Mesothelial cell of epicardium (in vitro differentiated cells): Measurements from ENCODE around the gene CBY2. TPM values are rescaled to one million over a fixed set of nuclear protein-coding genes. Genes with fewer than 3 reads are reported as not detected.

Experiments
- DNase-seq, 2 experiments: peaks; one replicate each; pipeline ENCODE4 v3.0.0; 2021; ENCODE audit warnings: low spot score in 2 of 2; ENCODE audit not compliant: unreplicated experiment in 2 of 2
- H3K27ac Mint-ChIP-seq: 2 replicates; pipeline ENCODE4 v1.8.0; 2021; ENCODE audit warnings: mixed read lengths
- H3K27me3 Mint-ChIP-seq: 2 replicates; pipeline ENCODE4 v1.8.0; 2021; ENCODE audit warnings: low read depth, mixed read lengths
- H3K36me3 Mint-ChIP-seq: 2 replicates; pipeline ENCODE4 v1.8.0; 2021; ENCODE audit warnings: mixed read lengths
- H3K4me1 Mint-ChIP-seq: 2 replicates; pipeline ENCODE4 v1.8.0; 2021; ENCODE audit warnings: mixed read lengths
- H3K4me3 Mint-ChIP-seq: 2 replicates; pipeline ENCODE4 v1.8.0; 2021; ENCODE audit warnings: mild to moderate bottlenecking, moderate library complexity, mixed read lengths
- H3K9me3 Mint-ChIP-seq: 2 replicates; pipeline ENCODE4 v1.8.0; 2021; ENCODE audit warnings: mixed read lengths
- total RNA-seq: library from RNA; stranded (reverse); gene quantifications from 3 replicates; pipeline ENCODE4 v1.2.1, GENCODE V29; 2021
- TF ChIP-seq, protein P1 (sequence below): fragments of 200-600 bp; sonication (generic); IDR thresholded peaks from one replicate; pipeline ENCODE4 v1.5.0; 2021; ENCODE audit warnings: antibody characterized with exemption; ENCODE audit not compliant: unreplicated experiment

CBY2 gene
- total RNA-seq, 1 donor from 2014 or later = not detected

DNA sequence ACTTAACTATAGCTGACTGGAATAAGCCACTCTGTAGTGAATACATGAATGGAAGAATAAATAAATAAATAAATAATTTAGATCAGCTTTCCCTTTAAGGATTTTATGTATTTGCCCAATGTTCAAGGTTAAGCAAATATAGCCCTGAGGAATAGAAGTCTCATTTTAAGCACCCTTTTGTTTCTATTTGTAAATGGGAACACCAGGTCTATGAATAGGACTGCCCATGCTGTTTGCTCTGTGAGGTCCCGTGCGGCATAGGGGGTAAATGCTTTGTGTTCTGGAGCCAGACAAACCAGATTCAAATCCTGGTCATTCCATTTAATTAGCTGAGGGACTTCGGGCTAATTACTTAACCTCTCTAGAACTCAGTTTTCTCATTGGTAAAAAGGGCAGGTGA lies 29.3 kb downstream of the CBY2 start:
- Mint-ChIP-seq H3K4me1 (no peaks in the 10 kb centered on the region), H3K27ac (no peak overlapping the region), H3K36me3 (no peaks in the 10 kb centered on the region), H3K4me3 (no peak overlapping the region), H3K27me3 (peaks cover 54% of the 10 kb centered on the region), H3K9me3 (no peaks in the 10 kb centered on the region)
- no peak for DNase-seq
- TF ChIP-seq, protein P1, sequence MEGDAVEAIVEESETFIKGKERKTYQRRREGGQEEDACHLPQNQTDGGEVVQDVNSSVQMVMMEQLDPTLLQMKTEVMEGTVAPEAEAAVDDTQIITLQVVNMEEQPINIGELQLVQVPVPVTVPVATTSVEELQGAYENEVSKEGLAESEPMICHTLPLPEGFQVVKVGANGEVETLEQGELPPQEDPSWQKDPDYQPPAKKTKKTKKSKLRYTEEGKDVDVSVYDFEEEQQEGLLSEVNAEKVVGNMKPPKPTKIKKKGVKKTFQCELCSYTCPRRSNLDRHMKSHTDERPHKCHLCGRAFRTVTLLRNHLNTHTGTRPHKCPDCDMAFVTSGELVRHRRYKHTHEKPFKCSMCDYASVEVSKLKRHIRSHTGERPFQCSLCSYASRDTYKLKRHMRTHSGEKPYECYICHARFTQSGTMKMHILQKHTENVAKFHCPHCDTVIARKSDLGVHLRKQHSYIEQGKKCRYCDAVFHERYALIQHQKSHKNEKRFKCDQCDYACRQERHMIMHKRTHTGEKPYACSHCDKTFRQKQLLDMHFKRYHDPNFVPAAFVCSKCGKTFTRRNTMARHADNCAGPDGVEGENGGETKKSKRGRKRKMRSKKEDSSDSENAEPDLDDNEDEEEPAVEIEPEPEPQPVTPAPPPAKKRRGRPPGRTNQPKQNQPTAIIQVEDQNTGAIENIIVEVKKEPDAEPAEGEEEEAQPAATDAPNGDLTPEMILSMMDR = no peak

DNA sequence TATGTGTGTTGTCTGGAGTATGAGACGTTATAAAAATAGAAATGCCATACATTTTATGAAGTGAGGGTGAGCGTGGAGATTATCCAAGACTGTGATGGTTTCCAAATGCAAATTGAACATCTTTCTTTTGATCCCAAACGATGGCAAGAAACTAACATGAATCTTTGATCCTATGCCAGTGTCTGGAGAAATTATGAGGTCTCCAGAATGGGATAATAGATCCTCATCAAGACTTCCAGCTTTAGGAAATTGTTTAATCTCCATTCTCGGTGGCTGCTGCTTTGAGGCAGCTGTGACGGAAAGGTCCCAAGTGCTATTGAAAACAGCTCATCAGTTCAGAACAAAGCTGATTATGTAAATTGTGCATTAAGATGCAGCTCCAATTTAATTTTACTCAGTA lies 30.8 kb downstream of the CBY2 start:
- Mint-ChIP-seq H3K9me3 (no peaks in the 10 kb centered on the region), H3K27me3 (peaks cover 57% of the 10 kb centered on the region), H3K4me3 (no peak overlapping the region), H3K27ac (no peak overlapping the region), H3K4me1 (no peaks in the 10 kb centered on the region), H3K36me3 (no peaks in the 10 kb centered on the region)
- TF ChIP-seq, protein P1 = no peak
- no peak for DNase-seq

DNA sequence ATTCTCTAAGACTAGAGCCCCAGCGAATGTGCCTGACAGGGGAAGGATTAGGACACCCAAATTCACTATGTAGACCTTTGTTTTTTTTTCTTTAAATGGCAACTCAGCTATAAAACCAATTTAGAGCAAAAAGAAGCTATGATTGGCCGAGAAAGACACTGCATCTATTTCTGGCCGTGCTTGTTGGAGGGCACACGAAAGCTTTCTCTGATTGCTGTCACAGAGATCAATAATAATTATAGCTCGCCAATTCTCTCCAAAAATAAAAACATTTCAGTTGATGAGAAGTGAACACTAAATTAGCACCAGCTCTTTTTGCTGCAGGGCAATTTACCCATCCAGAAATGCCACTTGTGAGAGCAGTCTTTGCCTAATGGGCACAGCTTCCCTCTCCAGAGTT lies 31.2 kb downstream of the CBY2 start:
- no peaks in the 10 kb centered on the region for H3K36me3 Mint-ChIP-seq
- DNase-seq = no peak
- no peak overlapping the region for H3K27ac Mint-ChIP-seq
- H3K4me1 Mint-ChIP-seq = no peaks in the 10 kb centered on the region
- TF ChIP-seq, protein P1 = no peak
- H3K4me3 Mint-ChIP-seq = no peak overlapping the region
- H3K9me3 Mint-ChIP-seq = no peaks in the 10 kb centered on the region
- peaks cover 60% of the 10 kb centered on the region for H3K27me3 Mint-ChIP-seq

DNA sequence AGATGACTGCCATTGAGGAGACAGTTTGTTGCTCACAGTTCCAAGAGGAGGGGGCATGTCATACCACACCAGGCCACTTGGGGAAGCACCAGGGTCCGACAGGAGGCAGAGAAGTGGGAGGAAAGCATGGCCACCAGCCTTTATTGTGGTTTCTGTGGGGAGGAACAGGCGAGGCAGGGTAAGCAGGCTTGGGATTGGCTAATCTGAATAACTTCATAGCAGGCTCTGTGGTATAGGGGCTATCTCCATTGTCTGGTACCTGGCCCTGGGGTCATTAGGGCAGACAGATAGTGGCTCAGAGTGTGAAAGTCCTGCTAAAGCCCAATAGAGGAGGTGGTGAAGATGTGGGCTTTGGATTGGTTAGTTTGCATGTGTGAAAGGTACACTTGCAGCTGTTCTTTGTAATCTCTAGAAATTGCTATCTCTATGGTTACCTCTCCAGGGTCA lies 35.5 kb downstream of the CBY2 start:
- no peak for DNase-seq
- Mint-ChIP-seq H3K4me1 (no peaks in the 10 kb centered on the region), H3K9me3 (no peaks in the 10 kb centered on the region), H3K27me3 (peaks cover 62% of the 10 kb centered on the region), H3K36me3 (no peaks in the 10 kb centered on the region), H3K4me3 (no peak overlapping the region), H3K27ac (no peak overlapping the region)
- TF ChIP-seq, protein P1 = peak; percentile 48

DNA sequence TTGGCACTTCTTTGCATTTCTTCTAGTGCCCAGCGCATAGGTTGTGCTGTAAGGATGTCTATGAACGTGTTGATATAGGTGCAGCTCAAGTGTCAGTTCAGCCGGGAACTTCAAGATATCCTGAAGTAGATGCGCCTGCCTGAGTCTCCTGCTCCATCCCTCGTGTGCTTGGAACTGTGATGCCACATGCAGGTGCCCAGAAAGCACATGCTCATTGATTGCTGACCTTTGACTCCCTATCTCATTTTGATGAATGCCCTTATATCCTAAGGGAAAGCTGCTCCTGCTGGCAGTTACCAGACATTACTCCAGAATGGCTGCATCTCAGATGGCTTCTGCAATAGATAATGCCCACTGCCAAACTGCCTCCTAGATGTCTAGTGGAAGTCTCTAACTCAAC lies 40.9 kb downstream of the CBY2 start:
- no peaks in the 10 kb centered on the region for H3K4me1 Mint-ChIP-seq
- H3K4me3 Mint-ChIP-seq = no peak overlapping the region
- peaks cover 81% of the 10 kb centered on the region for H3K27me3 Mint-ChIP-seq
- no peaks in the 10 kb centered on the region for H3K9me3 Mint-ChIP-seq
- no peak overlapping the region for H3K27ac Mint-ChIP-seq
- TF ChIP-seq, protein P1 = no peak
- H3K36me3 Mint-ChIP-seq = no peaks in the 10 kb centered on the region
- DNase-seq = no peak

DNA sequence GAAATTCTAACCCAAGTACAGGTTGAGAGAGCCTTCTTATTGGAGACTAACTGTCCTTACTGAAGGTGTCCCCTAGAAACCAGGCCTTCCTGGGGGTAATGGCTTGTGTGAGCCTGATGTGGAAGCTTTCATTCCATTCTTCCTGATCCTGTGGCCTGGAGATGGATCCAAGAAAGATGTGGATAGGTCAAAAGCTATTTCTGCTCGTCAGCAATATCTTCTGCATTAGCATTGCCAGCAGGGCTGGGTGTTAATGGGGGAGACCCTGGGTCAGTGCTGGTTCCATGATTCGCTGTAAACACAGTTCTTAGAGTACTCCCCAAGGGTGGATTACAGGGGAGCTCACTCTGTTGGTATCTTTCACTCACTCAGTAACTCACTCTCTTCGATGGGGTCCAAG lies 42.9 kb downstream of the CBY2 start:
- DNase-seq = no peak
- no peaks in the 10 kb centered on the region for H3K9me3 Mint-ChIP-seq
- H3K27ac Mint-ChIP-seq = no peak overlapping the region
- no peaks in the 10 kb centered on the region for H3K36me3 Mint-ChIP-seq
- H3K27me3 Mint-ChIP-seq = peaks cover 81% of the 10 kb centered on the region
- H3K4me1 Mint-ChIP-seq = peaks cover 6% of the 10 kb centered on the region
- no peak overlapping the region for H3K4me3 Mint-ChIP-seq
- TF ChIP-seq, protein P1 = no peak
